GM18507 (cell line): Measurements from ENCODE around the gene OLFML3.
A peak's percentile ranks its signal among the peaks of the same experiment; 100 is the strongest.

Experiments
- DNase-seq: peaks from one replicate; pipeline ENCODE4 v3.0.0; 2011; ENCODE audit warnings: low read depth; ENCODE audit not compliant: insufficient read length; ENCODE audit errors: extremely low spot score
- FAIRE-seq: peaks from 2 replicates; lab custom pipeline; 2011; peaks lifted over from hg19 to GRCh38; lab: Jason Lieb, UNC

Gene OLFML3

DNA sequence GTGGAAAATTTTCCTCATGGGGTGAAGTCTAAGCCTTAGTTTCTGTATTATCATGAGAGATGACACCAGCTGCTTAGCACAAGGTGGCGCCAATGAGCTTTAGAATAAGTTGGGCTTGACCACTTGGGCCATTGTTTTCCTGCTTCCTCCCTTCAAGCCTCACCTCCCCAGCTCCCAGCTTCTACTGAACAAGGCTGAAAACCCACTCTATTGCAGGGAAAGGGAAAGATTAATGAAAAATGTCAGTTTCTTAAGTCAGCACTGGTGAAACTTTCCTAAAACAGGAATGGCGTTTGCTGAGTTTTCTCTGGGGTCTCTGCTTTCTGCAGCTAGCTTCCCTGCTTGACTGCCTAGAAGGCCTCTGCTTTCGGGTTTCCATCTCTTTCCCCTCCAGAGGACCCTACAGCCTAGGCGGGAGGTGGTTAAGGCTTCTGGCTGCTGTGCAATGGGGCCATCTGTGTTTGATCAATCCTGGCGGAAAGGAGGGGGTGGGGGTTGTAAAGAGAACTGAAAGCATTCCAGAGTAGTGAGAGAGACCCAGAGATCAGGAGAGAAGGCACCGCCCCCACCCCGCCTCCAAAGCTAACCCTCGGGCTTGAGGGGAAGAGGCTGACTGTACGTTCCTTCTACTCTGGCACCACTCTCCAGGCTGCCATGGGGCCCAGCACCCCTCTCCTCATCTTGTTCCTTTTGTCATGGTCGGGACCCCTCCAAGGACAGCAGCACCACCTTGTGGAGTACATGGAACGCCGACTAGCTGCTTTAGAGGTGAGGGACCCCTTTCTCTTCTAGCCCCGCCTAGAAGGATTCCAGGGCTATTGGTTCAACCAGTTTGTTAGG is at the start of gene OLFML3:
Gene OLFML3, plus strand, starts transcription at position 612 of the 840 bp plus-strand sequence. Its CDS starts 43 bp downstream, at position 655.
- peak; percentile 26 for DNase-seq
- peak; percentile 61 for FAIRE-seq

DNA sequence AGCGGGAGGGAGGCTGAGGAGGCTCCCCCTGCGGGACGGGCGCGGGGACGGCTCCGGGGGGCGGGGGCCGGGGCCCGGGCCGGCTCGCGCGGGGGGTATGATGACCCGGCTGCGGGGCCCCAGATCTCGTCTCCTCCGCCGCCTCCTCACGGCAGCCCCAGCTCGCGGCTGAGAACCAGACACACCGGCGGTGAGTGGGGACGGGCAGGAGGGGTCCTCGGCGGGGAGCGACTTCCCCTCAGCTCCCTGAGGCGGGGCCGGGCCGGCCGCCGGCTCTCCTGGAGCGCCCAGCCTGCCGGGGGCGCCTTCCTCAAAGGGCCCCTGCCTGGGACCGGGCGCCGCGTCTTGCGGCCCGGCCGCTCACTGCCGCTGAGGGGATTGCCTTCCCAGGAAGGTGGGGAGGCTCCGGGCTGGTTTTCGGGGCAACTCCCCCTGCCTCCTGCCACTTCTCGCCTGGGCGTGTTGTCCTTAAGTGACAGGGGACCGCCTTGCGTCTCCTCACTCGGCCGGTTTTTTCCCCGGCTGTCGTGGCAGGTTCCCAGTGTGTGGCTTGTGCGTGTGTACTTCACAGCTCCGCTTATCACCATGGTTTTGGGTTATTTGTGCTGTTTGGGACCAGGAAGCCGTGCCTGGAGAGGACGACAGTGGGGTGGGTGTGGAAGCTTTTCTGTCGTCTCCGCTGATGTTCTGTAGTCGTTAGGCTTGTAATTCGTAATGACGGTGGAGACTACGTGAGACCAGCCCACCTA is 49.4 kb upstream of the OLFML3 start:
- peak; percentile 45 for FAIRE-seq
- no peak for DNase-seq

GRCh38 chr1:113930499-113931161 is 48.6 kb upstream of the OLFML3 start:
- peak; percentile 42 for FAIRE-seq

DNA sequence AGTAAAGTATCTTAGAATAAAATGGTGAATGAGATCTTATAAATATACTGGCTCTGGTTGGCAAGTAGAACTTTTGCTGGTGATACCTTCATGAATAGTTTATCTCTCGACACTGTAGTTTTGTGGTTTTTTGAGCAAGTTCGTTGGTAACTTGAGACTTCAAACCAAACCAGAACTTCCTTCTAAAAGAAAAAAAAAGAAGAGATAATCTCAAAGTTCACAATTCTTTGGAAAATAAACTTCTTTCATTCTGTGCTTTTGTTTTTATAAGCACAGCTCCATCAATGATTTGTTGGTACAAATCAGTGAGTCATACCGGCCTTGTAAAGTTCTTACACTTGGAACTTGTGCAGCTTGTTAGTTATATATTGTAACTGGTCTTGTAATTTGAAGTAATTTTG is 47.8 kb upstream of the OLFML3 start:
- no peak for DNase-seq
- FAIRE-seq = no peak

More at GRCh38 chr1:113930499-113931161, 48.6 kb upstream of the OLFML3 start:
- no peak for DNase-seq

- no peak for DNase-seq
- FAIRE-seq = no peak
Observed at GRCh38 chr1:113934006-113934405, 45.3 kb upstream of the OLFML3 start.

DNA sequence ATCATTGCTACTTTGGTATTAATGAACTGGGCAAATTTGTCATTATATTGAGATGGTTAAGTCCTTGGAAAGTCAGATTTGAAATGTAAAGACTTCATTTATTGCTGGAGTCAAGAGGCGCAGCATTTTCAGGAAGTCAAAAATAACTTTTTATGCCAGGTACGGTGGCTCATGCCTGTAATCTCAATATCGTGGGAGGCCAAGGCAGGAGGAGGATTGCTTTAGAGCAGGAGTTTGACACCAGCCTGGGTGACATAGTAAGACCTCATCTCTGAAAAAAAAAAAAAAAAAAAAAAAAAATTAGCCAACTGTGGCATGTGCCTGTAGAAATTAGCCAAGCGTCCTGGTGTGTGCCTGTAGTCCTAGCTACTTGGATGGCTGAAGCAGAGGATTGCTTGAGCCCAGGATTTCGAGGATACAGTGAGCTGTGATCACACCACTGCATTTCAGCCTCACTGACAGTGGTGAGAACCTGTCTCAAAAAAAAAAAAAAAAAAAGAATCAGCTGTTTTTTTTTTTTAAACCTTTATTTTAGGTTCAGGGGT is 44.7 kb upstream of the OLFML3 start:
- FAIRE-seq = no peak
- no peak for DNase-seq

DNA sequence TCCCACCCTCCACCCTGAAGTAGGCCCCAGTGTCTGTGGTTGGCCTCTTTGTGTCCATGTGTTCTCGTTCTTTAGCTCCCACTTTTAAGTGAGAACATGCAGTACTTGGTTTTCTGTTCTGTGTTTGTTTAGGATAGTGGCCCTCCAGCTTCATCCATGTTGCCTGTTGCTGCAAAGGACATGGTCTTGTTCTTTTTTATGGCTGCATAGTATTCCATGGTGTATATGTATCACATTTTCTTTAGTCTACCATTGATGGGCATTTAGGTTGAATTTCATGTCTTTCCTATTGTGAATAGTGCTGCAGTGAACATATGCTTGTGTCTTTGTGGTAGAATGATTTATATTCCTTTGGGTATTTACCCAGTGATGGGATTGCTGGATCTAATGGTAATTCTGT is 44.1 kb upstream of the OLFML3 start:
- DNase-seq = no peak
- no peak for FAIRE-seq

GRCh38 chr1:113935970-113936369 is 43.3 kb upstream of the OLFML3 start:
- no peak for DNase-seq
- FAIRE-seq = no peak

DNA sequence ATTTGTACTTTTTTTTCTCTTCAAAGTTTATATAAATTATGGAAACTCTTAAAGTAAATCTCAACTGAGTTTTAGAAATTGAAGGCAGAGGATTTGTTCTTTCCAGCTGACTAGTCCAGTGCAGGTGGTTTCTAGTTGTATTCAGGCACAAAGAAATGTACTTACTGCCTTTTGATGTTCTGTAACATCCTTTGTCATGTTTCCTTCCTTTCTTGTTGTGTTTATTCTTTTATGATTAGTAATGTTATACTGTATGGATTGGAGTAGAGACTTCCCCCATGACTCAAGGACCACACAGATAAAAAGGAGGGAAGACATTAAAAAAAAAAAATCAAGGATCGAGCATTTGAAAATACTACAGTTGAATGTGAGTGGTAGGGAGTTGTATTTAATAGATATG is 42.1 kb upstream of the OLFML3 start:
- DNase-seq = no peak
- FAIRE-seq = no peak

DNA sequence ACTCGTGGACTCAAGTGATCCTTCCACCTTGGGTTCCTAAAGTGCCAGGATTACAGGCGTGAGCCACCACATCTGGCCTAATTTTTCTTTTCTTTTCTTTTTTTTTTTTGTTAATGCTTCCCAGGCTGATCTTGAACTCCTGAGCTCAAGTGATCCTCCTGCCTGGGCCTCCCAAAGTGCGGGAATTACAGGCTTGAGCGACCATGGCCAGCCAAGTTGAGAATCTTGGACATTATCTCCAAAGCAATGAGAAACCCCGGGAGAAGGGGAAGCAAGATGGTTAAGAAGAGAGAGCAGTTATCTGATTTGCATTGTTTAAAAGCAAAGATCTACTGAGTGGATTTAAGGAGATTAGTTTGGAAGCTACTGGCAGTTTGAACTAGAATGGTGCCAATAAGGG is 41.1 kb upstream of the OLFML3 start:
- FAIRE-seq = no peak
- DNase-seq = no peak

DNA sequence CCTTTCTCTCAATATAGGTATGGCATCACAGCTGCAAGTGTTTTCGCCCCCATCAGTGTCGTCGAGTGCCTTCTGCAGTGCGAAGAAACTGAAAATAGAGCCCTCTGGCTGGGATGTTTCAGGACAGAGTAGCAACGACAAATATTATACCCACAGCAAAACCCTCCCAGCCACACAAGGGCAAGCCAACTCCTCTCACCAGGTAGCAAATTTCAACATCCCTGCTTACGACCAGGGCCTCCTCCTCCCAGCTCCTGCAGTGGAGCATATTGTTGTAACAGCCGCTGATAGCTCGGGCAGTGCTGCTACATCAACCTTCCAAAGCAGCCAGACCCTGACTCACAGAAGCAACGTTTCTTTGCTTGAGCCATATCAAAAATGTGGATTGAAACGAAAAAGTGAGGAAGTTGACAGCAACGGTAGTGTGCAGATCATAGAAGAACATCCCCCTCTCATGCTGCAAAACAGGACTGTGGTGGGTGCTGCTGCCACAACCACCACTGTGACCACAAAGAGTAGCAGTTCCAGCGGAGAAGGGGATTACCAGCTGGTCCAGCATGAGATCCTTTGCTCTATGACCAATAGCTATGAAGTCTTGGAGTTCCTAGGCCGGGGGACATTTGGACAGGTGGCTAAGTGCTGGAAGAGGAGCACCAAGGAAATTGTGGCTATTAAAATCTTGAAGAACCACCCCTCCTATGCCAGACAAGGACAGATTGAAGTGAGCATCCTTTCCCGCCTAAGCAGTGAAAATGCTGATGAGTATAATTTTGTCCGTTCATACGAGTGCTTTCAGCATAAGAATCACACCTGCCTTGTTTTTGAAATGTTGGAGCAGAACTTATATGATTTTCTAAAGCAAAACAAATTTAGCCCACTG is 38.7 kb upstream of the OLFML3 start:
- DNase-seq (no peak), FAIRE-seq (no peak)

GRCh38 chr1:113941245-113941559 is 38.1 kb upstream of the OLFML3 start:
- no peak for FAIRE-seq
- no peak for DNase-seq

DNA sequence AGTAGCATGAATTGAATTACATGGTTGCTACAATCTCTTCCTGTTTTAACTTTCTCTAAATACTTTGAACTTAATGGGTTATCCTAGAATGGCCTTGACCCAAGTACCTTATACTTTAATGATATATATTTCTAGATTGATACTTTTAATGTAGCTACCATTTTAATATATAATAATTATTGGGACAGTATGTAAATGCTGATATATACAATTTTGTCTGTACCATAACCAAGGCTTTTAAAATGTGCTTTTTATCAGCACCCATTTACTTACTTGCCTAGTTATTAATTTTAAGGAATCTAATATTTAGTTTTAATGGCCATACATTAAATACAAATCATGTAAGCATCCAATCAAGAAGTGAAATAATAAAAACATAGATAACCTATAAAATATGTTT is 36.7 kb upstream of the OLFML3 start:
- DNase-seq (no peak), FAIRE-seq (no peak)

GRCh38 chr1:113943028-113943811 is 36.1 kb upstream of the OLFML3 start:
- no peak for FAIRE-seq
- DNase-seq = no peak

- FAIRE-seq (no peak), DNase-seq (no peak)
Observed at GRCh38 chr1:113945329-113945728, 33.9 kb upstream of the OLFML3 start.

DNA sequence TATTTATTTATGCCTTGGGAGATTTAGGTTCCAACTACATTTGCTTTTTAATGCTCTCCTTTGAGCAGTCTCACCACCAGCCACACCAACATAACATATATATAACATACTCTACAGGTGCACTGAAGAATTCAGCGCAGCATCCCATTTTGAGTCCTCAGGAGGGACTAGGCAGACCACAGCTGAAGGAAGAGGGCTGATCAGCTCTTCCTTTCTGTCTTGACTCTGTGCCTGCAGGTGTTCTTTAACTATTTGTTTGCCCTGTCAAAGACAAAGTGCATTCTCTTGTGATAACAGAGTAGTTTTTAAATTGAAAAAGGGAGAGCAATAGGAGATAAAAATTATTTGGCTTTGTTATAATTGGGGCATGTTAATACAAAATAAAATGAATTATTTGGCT is 33.2 kb upstream of the OLFML3 start:
- FAIRE-seq (no peak), DNase-seq (no peak)

DNA sequence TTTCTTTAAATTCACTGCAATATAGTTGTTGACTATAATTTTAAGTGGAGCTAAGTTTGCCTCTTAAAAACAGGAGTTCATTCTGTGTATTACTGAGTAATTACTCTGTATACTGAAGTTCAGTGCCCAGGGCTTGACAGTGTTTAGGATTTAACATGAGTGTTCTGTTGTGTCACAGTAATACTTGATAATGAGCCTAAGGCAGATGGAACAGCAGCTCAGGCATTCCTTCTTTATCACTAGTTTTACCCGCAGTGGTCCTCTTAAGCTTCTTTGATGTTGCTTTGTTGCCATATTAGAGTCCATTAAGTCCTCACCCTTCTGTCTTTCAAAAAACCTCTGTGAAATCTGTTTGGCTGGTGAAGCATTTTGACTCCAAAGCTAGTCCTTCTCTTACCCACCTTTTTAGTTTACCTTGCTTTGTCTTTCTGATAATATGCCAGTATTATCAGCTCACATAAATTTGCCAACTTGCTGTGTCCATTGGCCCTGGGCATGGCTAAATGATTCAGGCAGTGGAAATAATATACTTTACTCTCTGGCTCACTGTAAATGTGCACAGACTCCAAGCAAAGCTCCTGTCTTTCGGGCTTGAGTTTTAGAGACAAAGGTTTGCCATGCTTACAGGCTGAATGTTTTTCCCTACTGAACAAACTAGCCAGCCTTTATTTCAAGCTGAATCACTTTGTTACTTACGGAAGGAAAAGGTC is 32.4 kb upstream of the OLFML3 start:
- DNase-seq = no peak
- no peak for FAIRE-seq
